Gastroesophageal sphincter (tissue), 4 donors: Measurements from ENCODE around the gene PTGES. TPM values are rescaled to one million over a fixed set of nuclear protein-coding genes. Genes with fewer than 3 reads are reported as not detected.

Experiments used
- ATAC-seq: fragments of 150-250 bp; one replicate; pipeline ENCODE4 v1.9.1; 2016; ENCODE audit warnings: mild to moderate bottlenecking, moderate library complexity
- H3K27ac ChIP-seq, 4 donors: fragments of 200-600 bp; sonication (generic) in 3 of 4; 1 replicate in 3 of 4; 2 replicates in 1 of 4; pipeline ENCODE4 v1.5.1; 2016 to 2019
- H3K27me3 ChIP-seq: fragments of 200-600 bp; sonication (generic); one replicate; pipeline ENCODE4 v1.5.1; 2019
- H3K36me3 ChIP-seq, 2 donors: fragments of 200-600 bp; sonication (generic); one replicate each; pipeline ENCODE4 v1.5.1; 2019; ENCODE audit warnings: control low read depth in 1 of 2
- H3K4me1 ChIP-seq, 3 donors: fragments of 200-600 bp; sonication (generic); 1 replicate in 2 of 3; 2 replicates in 1 of 3; pipeline ENCODE4 v1.5.1; 2016 to 2019; ENCODE audit warnings: control low read depth in 2 of 3
- H3K4me3 ChIP-seq, 2 donors: fragments of 200-600 bp; sonication (generic); one replicate each; pipeline ENCODE4 v1.5.1; 2019; ENCODE audit warnings: mild to moderate bottlenecking in 1 of 2, moderate library complexity in 1 of 2
- H3K9me3 ChIP-seq, 3 donors: fragments of 200-600 bp; sonication (generic); one replicate each; pipeline ENCODE4 v1.5.1; 2017 to 2019; ENCODE audit warnings: control low read depth in 2 of 3
- CTCF ChIP-seq, 4 experiments: fragments of 200-600 bp in 2 of 4; fragments of 450-650 bp in 2 of 4; sonication (generic) in 1 of 4; IDR thresholded peaks; one replicate each; pipeline ENCODE4 v1.5.1; 2017 to 2019; ENCODE audit warnings: antibody characterized with exemption in 4 of 4, mild to moderate bottlenecking in 2 of 4, moderate library complexity in 2 of 4
- EP300 ChIP-seq: sonication (generic); formaldehyde crosslinking; IDR thresholded peaks from one replicate; pipeline ENCODE4 v1.6.1; 2017; ENCODE audit warnings: antibody characterized with exemption, mild to moderate bottlenecking
- POLR2A ChIP-seq, 2 donors: fragments of 450-650 bp; IDR thresholded peaks; one replicate each; pipeline ENCODE4 v1.6.1; 2017; ENCODE audit warnings: antibody characterized with exemption in 2 of 2, mild to moderate bottlenecking in 2 of 2, moderate library complexity in 1 of 2
- POLR2AphosphoS5 ChIP-seq: sonication (generic); formaldehyde crosslinking; IDR thresholded peaks from one replicate; pipeline ENCODE4 v1.6.1; 2017; ENCODE audit warnings: antibody characterized with exemption
- WGBS, 2 donors: methylation state at CpG; one replicate each; pipeline ENCODE4 v1.1.5; 2018; ENCODE audit warnings: low coverage in 1 of 2; 5-methylcytosine and 5-hydroxymethylcytosine counted together
- total RNA-seq, 4 donors: library from RNA; depleted of rRNA; stranded (reverse); fragments of >200 nt; gene quantifications; one replicate each; pipeline ENCODE4 v1.1.0, GENCODE V29; 2016

PTGES gene
- total RNA-seq, 4 donors from 2014 or later: 0.78 to 15.1 (median 6.1) TPM

- Histone ChIP-seq H3K27ac (peak overlapping the region in 1 of 4 donors; percentile 31), H3K27me3 (no peaks in the 10 kb centered on the region), H3K4me3 (no peak overlapping the region), H3K9me3 (no peaks in the 10 kb centered on the region), H3K36me3 (no peaks in the 10 kb centered on the region), H3K4me1 (peaks cover 0 to 11% (median 0%) of the 10 kb centered on the region in 3 donors)
- no peak for TF ChIP-seq POLR2AphosphoS5
- no peak for TF ChIP-seq EP300
- no peak for TF ChIP-seq POLR2A (IDR thresholded peaks at IDR 0.05)
- TF ChIP-seq CTCF (IDR thresholded peaks at IDR 0.05): no peak
- ATAC-seq: no peak
- no CpG with 5 or more reads among the region's 13 CpGs for WGBS, 2 donors
Measured at GRCh38 chr9:129759804-129760502, 7.1 kb upstream of the PTGES start.

- Histone ChIP-seq H3K27ac (peak overlapping the region in 1 of 4 donors; percentile 31), H3K9me3 (no peaks in the 10 kb centered on the region), H3K27me3 (no peaks in the 10 kb centered on the region), H3K4me1 (peaks cover 0 to 11% (median 0%) of the 10 kb centered on the region in 3 donors), H3K4me3 (no peak overlapping the region), H3K36me3 (no peaks in the 10 kb centered on the region)
- no CpG with 5 or more reads among the region's 4 CpGs for WGBS, 2 donors
- no peak for TF ChIP-seq EP300
- no peak for TF ChIP-seq CTCF (IDR thresholded peaks at IDR 0.05)
- no peak for TF ChIP-seq POLR2AphosphoS5
- TF ChIP-seq POLR2A (IDR thresholded peaks at IDR 0.05): no peak
- no peak for ATAC-seq
Measured at GRCh38 chr9:129759319-129759718, 6.5 kb upstream of the PTGES start.

- Histone ChIP-seq H3K27me3 (no peaks in the 10 kb centered on the region), H3K9me3 (no peaks in the 10 kb centered on the region), H3K36me3 (no peaks in the 10 kb centered on the region), H3K4me3 (no peak overlapping the region), H3K27ac (no peak overlapping the region), H3K4me1 (peaks cover 0 to 24% (median 5%) of the 10 kb centered on the region in 3 donors)
- no peak for ATAC-seq
- TF ChIP-seq EP300: no peak
- no peak for TF ChIP-seq CTCF (IDR thresholded peaks at IDR 0.05)
- no peak for TF ChIP-seq POLR2AphosphoS5
- no peak for TF ChIP-seq POLR2A (IDR thresholded peaks at IDR 0.05)
- WGBS, 2 donors: 67 to 88% methylated on average over 4 to 8 of the region's 9 CpGs
Measured at GRCh38 chr9:129757045-129757444, 4.2 kb upstream of the PTGES start.

- no peaks in the 10 kb centered on the region for H3K27me3 ChIP-seq
- no peak for ATAC-seq
- WGBS, 2 donors: 89 to 100% methylated on average over 2 to 5 of the region's 6 CpGs
- TF ChIP-seq POLR2A (IDR thresholded peaks at IDR 0.05): no peak
- TF ChIP-seq POLR2AphosphoS5: no peak
- no peak for TF ChIP-seq EP300
- no peak for TF ChIP-seq CTCF (IDR thresholded peaks at IDR 0.05)
- H3K9me3 ChIP-seq: no peaks in the 10 kb centered on the region
- no peak overlapping the region for H3K4me3 ChIP-seq
- H3K36me3 ChIP-seq: no peaks in the 10 kb centered on the region
- H3K27ac ChIP-seq: no peak overlapping the region
- peaks cover 0 to 22% (median 5%) of the 10 kb centered on the region in 3 donors for H3K4me1 ChIP-seq
Measured at GRCh38 chr9:129756191-129756590, 3.3 kb upstream of the PTGES start.

- Histone ChIP-seq H3K27ac (no peak overlapping the region), H3K36me3 (no peaks in the 10 kb centered on the region), H3K4me1 (peaks cover 0 to 20% (median 5%) of the 10 kb centered on the region in 3 donors), H3K9me3 (no peaks in the 10 kb centered on the region), H3K4me3 (no peak overlapping the region), H3K27me3 (no peaks in the 10 kb centered on the region)
- WGBS, 2 donors: 100% methylated on average over 1 of the region's 5 CpGs; no CpG with 5 or more reads in 1 of the 2 donors
- ATAC-seq: no peak
- TF ChIP-seq POLR2A (IDR thresholded peaks at IDR 0.05) (no peak), CTCF (IDR thresholded peaks at IDR 0.05) (no peak), EP300 (no peak), POLR2AphosphoS5 (no peak)
Measured at GRCh38 chr9:129755151-129755550, 2.3 kb upstream of the PTGES start.
